ENCODE results near the gene ZNHIT3. TPM values are rescaled to one million over a fixed set of nuclear protein-coding genes. Genes with fewer than 3 reads are reported as not detected.
"Not testable (repeated sequence)": the region's sequence is repeated elsewhere in the genome, so short reads cannot be mapped to it uniquely, and the experiment has no call there.

ZNHIT3 gene
- total and polyA plus RNA-seq, 2 of the 4 experiments (the other 2 are of a cell fraction), result 27.8 to 52.3 TPM

DNA sequence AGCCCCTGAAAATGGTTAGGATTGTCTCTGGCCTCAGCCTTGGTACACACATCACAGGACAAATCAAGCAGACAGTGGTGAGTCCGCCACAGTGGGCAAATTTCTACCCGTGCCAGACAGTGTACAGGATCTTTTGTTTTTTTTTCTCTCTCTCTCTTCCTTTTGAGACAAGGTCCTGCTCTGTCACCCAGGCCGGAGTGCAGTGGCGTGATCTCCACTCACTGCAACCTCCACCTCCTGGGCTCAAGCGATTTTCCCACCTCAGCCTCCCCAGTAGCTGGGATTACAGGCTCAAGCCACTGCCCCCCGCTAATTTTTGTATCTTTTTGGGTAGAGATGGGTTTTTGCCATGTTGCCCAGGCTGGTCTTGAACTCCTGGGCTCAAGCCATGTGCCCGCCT is 2.5 kb upstream of the ZNHIT3 start:
- H4K5ac ChIP-seq (ENCODE audit: low read depth, low read length); H3K27ac ChIP-seq (ENCODE audit: insufficient read depth, low read length); ATAC-seq (ENCODE audit: low read depth); H2AK5ac ChIP-seq (ENCODE audit: low read depth, low read length); H3K14ac ChIP-seq (replicated peaks; ENCODE audit: low read depth, low read length); H4K91ac ChIP-seq (ENCODE audit: insufficient read depth, low read depth, low read length); H2AK9ac ChIP-seq (replicated peaks; ENCODE audit: low read depth, low read length, poor library complexity); H4K8ac ChIP-seq (ENCODE audit: low read depth in 2 of 2, low read length in 2 of 2); DNase-seq; H4K20me1 ChIP-seq (ENCODE audit: insufficient read depth, low read length); H3K9me1 ChIP-seq (ENCODE audit: insufficient read depth, low read length); H2BK20ac ChIP-seq (ENCODE audit: low read depth, low read length); H3K27me3 ChIP-seq (ENCODE audit: control insufficient read depth, insufficient read depth, low read length); H3K4me3 ChIP-seq (ENCODE audit: insufficient read depth, low read depth, low read length); H3K36me3 ChIP-seq (ENCODE audit: control insufficient read depth, insufficient read depth, low read length); H2AFZ ChIP-seq (replicated peaks; ENCODE audit: low read length, poor library complexity); H3K18ac ChIP-seq (ENCODE audit: low read depth, low read length); H3K4ac ChIP-seq (ENCODE audit: low read depth, low read length); dilution Hi-C loops (cut with HindIII; ENCODE audit: low sequenced_read_pairs, unreplicated experiment); H3K4me1 ChIP-seq (ENCODE audit: control insufficient read depth, insufficient read depth, low read length); H2BK120ac ChIP-seq (ENCODE audit: low read depth, low read length); POLR2A ChIA-PET (ENCODE audit: unreplicated experiment); H3K56ac ChIP-seq (ENCODE audit: extremely low read depth, insufficient read depth, low read length); H2BK5ac ChIP-seq (ENCODE audit: low read depth, low read length, poor library complexity, severe bottlenecking); H3K23ac ChIP-seq (ENCODE audit: low read depth, low read length); H2BK15ac ChIP-seq (ENCODE audit: low read depth, low read length); H3K4me2 ChIP-seq (ENCODE audit: low read depth, low read length); intact Hi-C loops (cut with micrococcal nuclease); in situ Hi-C loops (cut with MboI; ENCODE audit: low sequenced_read_pairs); H3K9ac ChIP-seq (ENCODE audit: low read depth, low read length); H3K9me3 ChIP-seq (ENCODE audit: control insufficient read depth, insufficient read depth, low read length); BruUV-seq (replicated peaks): not testable (repeated sequence)
- CTCF ChIA-PET, result interaction anchor here (0.8 to 1.0 kb wide), 3 partner anchors 11 to 1349 kb away, joined by 3 to 4 read pairs (median 3); no protein-coding TSS in a partner anchor
- WGBS, 2 experiments (ENCODE audit: extremely low coverage in 2 of 2, insufficient read length in 1 of 2), result 60% methylated on average over 1 of the region's 7 CpGs; no CpG with 5 or more reads in 1 of the 2 experiments
- peaks cover 8 to 17% of the 10 kb centered on the region in 2 experiments; a peak in 2 of 4 replicates for H3K79me1 ChIP-seq (ENCODE audit: low read depth in 1 of 2, low read length in 2 of 2)

Data from IMR-90 (cell line).